HG02852 (cell line): Measurements from ENCODE around the gene TUBA1C.
A peak's percentile ranks its signal among the peaks of the same experiment; 100 is the strongest.

Experiments
- ATAC-seq: cut with Tn5 transposase; IDR thresholded peaks from one replicate; pipeline ENCODE4 v1.9.1; 2021; ENCODE audit warnings: mild to moderate bottlenecking, moderate library complexity; ENCODE audit not compliant: unreplicated experiment

Gene TUBA1C

GRCh38 chr12:49264873-49265792 lies at the start of gene TUBA1C:
TUBA1C (plus strand) TSS chr12:49265082; CDS start chr12:49265182, 100 bp downstream.
- peak; percentile 75 for ATAC-seq

DNA sequence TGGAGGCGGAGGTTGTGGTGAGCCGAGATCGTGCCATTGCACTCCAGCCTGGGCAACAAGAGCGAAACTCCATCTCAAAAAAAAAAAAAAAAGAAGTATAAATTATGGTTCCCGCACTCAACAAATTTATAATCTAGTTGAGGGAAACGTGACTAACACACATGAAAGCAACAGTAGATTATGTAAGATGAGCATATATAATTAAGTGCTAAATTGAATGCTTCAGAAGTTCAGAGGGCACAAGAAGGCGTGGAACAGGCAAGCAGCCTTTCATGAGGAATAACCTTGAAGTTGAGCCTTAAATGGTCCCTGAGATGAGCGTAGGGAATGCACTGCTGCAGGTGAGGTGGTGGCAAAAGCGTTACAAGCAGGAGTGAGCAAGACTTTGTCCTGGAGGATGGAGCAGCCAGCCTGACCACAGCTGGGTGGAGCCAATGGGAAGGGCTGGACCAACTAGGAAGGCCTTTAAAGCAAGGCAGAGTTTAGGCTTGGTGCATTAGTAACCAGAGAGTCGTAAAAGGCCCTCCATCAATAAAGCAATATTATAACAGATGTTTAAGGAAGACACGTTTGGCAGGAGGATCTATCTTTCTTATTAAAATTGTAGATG lies 45.4 kb upstream of the TUBA1C start:
- no peak for ATAC-seq

DNA sequence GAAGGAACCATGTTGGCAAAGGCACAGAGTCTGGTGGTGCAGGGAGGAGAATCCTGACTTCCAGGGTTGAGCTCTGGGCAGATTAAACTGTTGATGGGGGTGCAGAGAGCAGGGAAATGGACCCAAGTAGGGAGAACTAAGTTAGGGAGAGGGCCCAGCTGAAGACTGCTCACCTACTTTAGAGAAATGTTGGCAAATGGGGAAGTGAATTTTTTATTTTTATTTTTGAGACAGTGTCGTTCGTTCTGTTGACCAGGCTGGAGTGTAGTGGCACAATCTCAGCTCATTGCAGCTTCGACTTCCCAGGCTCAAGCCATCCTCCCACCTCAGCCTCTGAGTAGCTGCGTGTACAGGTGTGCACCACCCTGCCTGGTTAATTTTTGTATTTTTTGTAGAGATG lies 43.9 kb upstream of the TUBA1C start:
- ATAC-seq = no peak

GRCh38 chr12:49223122-49223521 lies 41.8 kb upstream of the TUBA1C start:
- ATAC-seq = no peak

DNA sequence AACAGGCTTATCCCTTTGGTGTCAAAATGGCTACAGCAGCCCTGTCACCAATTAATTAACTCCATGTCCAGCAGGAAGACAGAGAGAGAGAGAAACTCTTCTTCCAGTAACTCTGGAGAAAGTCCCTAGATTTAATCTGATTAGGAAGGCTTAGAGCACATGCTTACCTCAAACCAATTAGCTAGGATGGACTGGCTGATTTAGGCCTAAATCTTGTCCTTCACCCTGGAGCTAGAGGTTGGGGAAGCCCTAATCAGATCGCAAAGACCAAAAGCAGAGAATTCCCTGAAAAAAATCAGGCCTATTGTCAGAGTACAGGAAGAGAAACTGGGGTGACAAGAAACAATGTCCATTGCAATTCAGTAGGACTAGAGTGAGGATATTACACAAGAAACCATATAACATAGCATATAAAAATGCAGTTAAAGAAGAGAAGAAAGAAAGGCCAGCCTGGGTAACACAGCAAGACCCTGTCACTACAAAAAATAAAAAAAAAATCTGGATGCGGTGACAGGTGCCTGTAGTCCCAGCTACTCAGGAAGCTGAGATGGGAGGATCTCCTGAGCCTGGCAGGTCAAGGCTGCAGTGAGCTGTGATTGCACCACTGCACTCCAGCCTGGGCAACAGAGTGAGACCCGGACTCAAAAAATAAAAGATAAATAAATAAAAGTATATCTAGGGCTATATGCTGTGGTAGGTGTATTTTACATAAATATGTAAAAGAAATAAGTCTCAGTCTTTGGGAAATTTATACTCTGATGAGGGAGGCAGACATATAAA lies 41.1 kb upstream of the TUBA1C start:
- no peak for ATAC-seq

GRCh38 chr12:49225576-49226166 lies 39.2 kb upstream of the TUBA1C start:
- ATAC-seq = no peak

- no peak for ATAC-seq
Observed at GRCh38 chr12:49227713-49228112, 37.2 kb upstream of the TUBA1C start.

GRCh38 chr12:49228653-49229052 lies 36.2 kb upstream of the TUBA1C start:
- no peak for ATAC-seq

DNA sequence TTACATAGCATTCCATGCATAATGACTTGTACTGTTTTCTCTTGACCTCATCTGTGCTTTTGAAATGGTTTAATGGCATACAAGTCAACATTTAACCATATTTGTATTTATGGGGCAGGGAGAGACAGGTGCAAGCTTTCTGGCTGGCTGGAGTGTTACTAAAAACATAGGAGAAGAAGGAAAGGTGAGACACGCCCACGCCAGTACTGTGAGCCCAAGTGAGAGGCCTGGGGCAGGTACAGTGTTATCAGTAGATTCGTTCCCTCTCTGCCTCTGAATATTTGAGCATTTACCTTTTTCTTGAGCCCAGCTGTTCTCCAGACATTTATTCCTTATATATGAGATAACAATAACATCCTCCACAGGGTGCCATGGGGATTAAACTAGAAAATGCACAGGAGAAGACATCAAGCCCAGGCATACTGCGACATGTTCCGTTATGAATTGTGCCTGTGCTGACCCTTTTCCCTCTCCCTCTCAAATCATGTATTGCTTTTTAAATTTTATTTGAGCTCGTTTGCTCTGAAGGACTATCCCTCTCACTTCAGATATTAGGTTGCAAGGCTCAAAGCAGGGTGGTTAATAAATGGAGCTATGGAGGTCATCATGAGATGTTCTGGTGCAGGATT lies 34.6 kb upstream of the TUBA1C start:
- ATAC-seq = no peak

GRCh38 chr12:49230805-49231194 lies 34.1 kb upstream of the TUBA1C start:
- no peak for ATAC-seq

- ATAC-seq = no peak
Observed at GRCh38 chr12:49231878-49232655, 32.8 kb upstream of the TUBA1C start.

GRCh38 chr12:49232940-49233841 lies 31.7 kb upstream of the TUBA1C start:
- ATAC-seq = no peak

DNA sequence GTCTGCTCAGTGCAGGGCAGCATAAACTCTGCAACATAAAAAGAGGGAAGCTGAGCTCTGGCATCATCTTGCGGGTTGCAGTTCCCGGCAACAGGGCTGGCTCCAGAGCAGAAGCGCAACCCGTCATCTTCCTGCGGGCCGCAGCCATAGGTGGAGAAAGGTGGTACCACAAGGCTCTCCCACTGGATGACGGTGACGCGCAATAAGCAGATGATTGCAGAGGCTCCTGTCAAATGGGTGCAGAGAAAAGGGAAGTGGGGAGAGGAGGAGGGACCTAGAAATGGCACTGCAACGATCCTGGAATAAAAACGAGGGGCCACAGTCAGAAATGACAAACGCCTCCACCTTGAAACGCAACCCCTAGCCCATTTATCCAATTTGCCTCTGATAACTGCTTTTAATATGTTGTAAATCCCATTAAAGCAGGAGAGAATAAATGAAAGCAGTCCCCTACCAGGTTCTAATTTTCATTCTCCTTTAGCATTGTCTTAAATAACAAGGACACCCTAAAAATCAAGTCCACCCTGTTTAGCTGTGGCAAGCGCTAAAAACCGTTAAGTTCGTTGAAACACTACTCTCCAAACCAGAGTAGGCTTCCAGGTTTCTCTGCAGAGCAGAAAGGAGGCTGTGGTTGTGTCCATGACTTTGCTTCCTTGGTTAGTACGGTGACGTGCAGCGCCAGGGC lies 30.9 kb upstream of the TUBA1C start:
- ATAC-seq = no peak

GRCh38 chr12:49236423-49236822 lies 28.5 kb upstream of the TUBA1C start:
- ATAC-seq = no peak

DNA sequence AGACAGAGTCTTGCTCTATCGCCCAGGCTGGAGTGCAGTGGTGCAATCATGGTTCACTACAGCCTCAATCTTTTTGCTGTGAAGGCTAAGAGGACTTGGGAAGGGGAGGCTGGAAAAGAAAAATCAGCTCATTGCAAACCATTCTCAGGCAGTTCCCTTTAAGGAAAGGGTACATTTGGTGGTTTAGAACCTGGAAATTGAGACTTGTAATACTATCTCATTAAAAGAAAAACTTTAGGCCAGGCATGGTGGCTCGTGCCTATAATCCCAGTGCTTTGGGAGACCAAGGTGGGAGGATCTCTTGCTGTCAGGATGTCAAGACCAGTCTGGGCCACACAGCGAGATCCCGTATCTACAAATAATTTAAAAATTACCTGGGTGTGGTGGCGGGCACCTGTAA lies 21.3 kb upstream of the TUBA1C start:
- no peak for ATAC-seq

GRCh38 chr12:49244176-49244575 lies 20.7 kb upstream of the TUBA1C start:
- no peak for ATAC-seq

GRCh38 chr12:49251357-49251756 lies 13.5 kb upstream of the TUBA1C start:
- no peak for ATAC-seq

GRCh38 chr12:49253033-49253623 lies 11.8 kb upstream of the TUBA1C start:
- no peak for ATAC-seq
